HG02588 (cell line): Measurements from ENCODE around the gene MMEL1.
"Not testable (repeated sequence)": the region's sequence is repeated elsewhere in the genome, so short reads cannot be mapped to it uniquely, and the experiment has no call there.

Experiments
- ATAC-seq: cut with Tn5 transposase; IDR thresholded peaks from one replicate; pipeline ENCODE4 v1.9.1; 2021; ENCODE audit warnings: mild to moderate bottlenecking, moderate library complexity; ENCODE audit not compliant: unreplicated experiment

The MMEL1 gene, protein sequence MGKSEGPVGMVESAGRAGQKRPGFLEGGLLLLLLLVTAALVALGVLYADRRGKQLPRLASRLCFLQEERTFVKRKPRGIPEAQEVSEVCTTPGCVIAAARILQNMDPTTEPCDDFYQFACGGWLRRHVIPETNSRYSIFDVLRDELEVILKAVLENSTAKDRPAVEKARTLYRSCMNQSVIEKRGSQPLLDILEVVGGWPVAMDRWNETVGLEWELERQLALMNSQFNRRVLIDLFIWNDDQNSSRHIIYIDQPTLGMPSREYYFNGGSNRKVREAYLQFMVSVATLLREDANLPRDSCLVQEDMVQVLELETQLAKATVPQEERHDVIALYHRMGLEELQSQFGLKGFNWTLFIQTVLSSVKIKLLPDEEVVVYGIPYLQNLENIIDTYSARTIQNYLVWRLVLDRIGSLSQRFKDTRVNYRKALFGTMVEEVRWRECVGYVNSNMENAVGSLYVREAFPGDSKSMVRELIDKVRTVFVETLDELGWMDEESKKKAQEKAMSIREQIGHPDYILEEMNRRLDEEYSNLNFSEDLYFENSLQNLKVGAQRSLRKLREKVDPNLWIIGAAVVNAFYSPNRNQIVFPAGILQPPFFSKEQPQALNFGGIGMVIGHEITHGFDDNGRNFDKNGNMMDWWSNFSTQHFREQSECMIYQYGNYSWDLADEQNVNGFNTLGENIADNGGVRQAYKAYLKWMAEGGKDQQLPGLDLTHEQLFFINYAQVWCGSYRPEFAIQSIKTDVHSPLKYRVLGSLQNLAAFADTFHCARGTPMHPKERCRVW

DNA sequence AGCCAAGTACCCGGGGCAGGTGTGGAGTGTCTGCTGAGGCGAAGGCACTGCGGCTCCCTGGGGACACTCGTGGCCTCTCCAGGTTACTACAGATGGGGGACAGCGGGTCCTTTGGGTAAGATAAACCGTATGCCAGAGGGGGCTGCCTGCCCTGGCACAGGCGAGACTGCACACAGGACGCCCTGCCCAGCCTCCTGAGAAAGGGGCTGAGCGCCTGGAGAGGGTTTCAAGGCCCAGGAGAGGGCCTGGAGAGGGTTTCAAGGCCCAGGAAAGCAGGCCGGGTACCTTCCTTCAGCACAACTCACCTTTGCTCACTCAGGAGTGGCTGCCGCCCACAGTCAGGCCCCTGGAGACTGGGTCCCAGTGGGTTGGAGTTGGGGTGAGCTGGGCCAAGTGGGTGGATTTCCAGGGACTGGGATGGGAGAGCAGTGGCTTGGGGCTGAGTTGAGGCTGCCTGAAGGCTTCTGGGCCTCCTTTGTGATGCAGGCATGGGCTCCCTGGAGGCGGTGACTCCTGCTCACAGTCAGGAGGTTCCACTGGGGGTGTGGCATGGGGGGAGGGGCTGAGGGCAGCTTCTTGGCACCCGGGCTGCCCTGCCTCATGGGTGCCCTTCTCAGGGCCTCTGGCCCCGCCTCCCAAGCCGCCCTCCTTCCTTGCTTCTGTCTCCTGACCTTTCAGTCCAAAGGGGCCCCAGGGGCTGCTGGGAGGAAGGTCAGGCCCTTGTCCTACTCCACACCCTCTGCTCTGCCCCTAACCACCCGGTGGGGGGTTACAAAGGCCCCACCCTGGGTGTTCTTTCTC lies at the start of gene MMEL1:
Gene MMEL1 (minus strand): TSS at position 456 of the 801 bp plus-strand sequence. CDS start 3,532 bp downstream, outside the sequence.
- no peak for ATAC-seq

DNA sequence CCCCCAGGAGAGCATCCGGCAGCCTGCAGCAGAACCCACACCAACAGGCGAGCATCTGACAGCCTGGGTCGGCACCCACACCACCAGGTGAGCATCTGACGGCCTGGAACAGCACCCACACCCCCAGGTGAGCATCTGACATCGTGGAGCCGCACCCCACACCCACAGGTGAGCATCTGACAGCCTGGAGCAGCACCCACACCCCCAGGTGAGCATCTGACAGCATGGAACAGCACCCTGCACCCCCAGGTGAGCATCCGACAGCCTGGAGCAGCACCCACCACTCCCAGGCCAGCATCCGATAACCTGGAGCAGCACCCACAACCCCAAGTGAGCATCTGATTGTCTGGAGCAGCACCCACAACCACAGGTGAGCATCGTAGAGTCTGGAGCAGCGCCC lies 43.9 kb upstream of the MMEL1 start:
- ATAC-seq: not testable (repeated sequence)

DNA sequence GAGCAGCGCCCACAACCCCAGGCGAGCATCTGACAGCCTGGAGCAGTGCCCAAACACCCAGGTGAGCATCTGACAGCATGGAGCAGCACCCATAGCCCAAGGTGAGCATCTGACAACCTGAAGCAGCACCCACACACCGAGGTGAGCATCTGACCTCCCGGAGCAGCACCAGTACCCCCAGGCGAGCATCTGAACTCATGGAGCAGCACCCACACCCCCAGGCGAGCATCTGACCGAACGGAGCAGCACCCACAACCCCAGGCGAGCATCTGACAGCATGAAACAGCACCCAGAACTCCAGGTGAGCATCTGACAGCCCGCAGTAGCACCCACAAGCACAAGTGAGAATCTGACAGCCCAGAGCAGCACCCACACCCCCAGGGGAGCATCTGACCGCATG lies 38.8 kb upstream of the MMEL1 start:
- not testable (repeated sequence) for ATAC-seq

DNA sequence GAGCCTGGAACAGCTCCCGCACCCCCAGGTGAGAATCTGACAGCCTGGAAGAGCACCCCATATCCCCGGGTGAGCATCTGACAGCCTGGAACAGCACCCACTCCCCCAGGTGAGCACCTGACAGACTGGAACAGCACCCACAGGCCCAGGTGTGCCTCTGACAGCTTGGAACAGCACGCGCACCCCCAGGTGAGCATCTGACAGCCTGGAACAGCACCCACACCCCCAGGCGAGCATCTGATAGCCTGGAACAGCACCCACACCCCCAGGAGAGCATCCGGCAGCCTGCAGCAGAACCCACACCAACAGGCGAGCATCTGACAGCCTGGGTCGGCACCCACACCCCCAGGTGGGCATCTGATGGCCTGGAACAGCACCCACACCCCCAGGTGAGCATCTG lies 27.0 kb upstream of the MMEL1 start:
- not testable (repeated sequence) for ATAC-seq

DNA sequence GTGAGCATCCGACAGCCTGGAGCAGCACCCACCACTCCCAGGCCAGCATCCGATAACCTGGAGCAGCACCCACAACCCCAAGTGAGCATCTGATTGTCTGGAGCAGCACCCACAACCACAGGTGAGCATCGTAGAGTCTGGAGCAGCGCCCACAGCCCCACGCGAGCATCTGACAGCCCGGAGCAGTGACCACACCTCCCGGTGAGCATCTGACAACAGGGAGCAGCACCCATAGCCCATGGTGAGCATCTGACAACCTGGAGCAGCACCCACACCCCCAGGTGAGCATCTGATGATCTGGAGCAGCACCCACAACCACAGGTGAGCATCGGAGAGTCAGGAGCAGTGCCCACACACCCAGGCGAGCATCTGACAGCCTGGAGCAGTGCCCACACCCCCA lies 25.1 kb upstream of the MMEL1 start:
- ATAC-seq: not testable (repeated sequence)

DNA sequence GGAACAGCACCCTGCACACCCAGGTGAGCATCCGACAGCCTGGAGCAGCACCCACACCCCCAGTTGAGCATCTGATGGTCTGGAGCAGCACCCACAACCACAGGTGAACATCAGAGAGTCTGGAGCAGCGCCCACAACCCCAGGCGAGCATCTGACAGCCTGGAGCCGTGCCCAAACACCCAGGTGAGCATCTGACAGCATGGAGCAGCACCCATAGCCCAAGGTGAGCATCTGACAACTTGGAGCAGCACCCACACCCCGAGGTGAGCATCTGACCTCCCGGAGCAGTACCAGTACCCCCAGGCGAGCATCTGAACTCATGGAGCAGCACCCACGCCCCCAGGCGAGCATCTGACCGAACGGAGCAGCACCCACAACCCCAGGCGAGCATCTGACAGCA lies 24.3 kb upstream of the MMEL1 start:
- not testable (repeated sequence) for ATAC-seq

DNA sequence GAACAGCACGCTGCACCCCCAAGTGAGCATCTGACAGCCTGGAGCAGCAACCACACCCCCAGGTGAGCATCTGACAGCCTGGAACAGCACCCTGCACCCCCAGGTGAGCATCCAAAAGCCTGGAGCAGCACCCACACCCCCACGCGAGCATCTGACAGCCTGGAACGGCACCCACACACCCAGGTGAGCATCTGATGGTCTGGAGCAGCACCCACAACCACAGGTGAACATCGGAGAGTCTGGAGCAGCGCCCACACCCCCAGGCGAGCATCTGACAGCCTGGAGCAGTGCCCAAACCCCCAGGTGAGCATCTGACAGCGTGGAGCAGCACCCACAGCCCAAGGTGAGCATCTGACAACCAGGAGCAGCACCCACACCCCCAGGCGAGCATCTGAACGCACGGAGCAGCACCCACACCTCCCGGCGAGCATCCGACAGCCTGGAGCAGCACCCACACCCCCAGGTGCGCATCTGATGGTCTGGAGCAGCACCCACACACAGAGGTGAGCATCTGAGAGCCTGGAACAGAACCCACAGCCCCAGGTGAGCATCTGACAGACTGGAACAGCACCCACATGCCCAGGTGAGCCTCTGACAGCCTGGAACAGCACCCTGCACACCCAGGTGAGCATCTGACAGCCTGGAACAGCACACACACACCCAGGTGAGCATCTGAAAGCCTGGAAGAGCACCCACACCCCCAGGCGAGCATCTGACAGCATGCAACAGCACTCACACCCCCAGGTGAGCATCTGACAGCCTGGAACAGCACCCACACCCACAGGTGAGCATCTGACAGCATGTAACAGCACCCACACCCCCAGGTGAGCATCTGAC lies 23.0 kb upstream of the MMEL1 start:
- not testable (repeated sequence) for ATAC-seq

DNA sequence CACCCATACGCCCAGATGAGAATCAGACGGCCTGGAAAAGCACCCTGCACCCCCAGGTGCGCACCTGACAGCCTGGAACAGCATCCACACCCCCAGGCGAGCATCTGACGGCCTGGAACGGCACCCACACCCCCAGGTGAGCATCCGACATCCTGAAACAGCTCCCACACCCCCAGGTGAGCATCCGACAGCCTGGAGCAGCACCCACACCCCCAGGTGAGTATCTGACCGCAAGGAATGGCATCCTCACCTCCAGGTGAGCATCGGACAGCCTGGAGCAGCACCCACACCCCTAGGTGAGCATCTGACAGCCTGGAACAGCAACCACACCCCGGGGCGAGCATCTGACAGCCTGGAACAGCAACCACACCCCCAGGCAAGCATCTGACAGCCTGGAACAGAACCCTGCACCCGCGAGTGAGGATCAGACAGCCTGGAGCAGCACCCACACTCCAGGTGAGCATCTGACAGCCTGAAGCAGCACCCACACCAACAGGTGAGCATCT lies 21.7 kb upstream of the MMEL1 start:
- not testable (repeated sequence) for ATAC-seq

DNA sequence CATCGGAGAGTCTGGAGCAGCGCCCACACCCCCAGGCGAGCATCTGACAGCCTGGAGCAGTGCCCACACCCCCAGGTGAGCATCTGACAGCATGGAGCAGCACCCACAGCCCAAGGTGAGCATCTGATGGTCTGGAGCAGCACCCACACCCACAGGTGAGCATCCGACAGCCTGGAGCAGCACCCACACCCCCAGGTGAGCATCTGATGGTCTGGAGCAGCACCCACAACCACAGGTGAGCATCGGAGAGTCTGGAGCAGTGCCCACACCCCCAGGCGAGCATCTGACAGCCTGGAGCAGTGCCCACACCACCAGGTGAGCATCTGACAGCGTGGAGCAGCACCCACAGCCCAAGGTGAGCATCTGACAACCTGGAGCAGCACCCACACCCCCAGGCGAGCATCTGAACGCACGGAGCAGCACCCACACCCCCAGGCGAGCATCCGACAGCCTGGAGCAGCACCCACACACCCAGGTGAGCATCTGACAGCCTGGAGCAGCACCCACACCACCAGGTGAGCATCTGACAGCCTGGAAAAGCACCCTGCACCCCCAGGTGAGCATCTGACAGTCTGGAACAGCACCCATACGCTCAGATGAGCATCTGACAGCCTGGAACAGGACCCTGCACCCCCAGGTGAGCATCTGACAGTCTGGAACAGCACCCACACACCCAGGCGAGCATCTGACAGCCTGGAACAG lies 21.1 kb upstream of the MMEL1 start:
- ATAC-seq: not testable (repeated sequence)

DNA sequence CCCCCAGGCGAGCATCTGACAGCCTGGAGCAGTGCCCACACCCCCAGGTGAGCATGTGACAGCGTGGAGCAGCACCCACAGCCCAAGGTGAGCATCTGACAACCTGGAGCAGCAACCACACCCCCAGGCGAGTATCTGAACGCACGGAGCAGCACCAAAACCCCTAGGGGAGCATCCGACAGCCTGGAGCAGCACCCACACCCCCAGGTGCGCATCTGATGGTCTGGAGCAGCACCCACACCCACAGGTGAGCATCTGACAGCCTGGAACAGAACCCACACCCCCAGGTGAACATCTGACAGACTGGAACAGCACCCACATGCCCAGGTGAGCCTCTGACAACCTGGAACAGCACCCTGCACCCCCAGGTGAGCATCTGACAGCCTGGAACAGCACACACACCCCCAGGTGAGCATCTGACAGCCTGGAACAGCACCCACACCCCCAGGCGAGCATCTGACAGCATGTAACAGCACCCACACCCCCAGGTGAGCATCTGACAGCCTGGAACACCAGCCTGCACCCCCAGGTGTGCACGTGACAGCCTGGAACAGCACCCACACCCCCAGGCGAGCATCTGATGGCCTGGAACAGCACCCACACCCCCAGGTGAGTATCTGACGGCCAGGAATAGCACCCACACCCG lies 20.2 kb upstream of the MMEL1 start:
- not testable (repeated sequence) for ATAC-seq

DNA sequence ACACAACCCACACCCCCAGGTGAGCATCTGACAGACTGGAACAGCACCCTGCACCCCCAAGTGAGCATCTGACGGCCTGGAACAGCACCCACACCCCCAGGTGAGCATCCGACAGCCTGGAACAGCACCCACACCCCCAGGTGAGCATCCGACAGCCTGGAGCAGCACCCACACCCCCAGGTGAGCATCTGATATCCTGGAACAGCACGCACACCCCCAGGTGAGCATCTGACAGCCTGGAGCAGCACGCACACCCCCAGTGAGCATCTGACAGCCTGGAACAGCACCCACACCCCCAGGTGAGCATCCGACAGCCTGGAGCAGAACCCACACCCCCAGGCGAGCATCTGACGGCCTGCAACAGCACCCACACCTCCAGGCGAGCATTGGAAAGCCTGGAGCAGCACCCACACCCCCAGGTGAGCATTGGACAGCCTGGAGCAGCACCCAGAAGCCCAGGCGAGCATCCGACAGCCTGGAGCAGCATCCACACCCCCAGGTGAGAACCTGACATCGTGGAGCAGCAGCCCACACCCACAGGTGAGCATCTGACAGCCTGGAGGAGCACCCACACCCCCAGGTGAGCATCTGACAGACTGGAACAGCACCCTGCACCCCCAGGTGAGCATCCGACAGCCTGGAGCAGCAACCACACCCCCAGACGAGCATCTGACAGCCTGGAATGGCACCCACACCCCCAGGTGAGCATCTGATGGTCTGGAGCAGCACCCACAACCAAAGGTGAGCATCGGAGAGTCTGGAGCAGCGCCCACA lies 19.5 kb upstream of the MMEL1 start:
- ATAC-seq: not testable (repeated sequence)

DNA sequence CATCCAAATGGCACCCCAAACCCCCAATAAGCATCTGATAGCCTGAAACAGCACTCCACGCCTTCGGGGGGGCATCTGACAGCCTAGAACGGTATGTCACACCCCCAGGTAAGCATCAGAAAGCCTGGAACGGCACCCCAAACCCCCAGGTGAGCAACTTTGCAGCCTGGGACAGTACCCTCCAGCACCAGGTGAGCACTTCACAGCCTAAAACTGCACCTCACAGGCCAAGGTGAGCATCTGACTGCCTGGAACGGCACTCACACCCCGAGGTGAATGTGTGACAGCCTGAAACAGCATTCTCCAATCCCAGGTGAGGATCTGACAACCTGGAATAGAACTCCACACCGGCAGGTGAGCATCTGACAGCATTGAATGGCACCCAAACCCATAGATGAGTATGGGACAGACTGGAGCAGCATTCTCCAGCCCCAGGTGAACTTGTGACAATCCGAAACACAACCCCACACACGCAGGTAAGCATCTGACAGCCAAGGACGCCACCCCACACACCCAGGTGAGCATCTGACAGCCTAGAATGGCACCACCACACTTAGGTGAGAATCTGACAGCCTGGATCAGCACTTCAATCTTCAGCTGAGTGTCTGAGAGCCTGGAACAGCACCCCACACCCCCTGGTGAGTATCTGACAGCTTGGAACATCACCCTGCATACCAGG lies 18.3 kb upstream of the MMEL1 start:
- ATAC-seq: no peak

DNA sequence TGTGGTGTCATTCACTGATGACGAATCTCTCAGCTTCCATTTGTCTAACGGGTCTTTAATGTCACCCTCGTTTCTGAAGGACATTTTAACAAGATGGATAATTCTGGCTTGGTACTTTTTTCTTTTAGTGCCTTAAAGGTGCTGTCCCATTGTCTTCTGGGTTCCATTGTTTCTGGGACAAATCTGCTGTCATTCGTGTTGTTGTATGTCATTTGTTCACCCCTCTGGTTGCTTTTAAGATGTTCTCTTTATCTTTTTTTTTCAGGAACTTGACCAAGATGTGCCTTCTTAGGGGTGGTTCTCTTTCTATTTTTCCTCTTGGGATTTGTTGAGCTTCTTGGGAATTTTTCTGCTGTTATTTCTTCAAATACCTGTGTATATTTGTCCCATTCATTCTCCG lies 14.0 kb upstream of the MMEL1 start:
- no peak for ATAC-seq

DNA sequence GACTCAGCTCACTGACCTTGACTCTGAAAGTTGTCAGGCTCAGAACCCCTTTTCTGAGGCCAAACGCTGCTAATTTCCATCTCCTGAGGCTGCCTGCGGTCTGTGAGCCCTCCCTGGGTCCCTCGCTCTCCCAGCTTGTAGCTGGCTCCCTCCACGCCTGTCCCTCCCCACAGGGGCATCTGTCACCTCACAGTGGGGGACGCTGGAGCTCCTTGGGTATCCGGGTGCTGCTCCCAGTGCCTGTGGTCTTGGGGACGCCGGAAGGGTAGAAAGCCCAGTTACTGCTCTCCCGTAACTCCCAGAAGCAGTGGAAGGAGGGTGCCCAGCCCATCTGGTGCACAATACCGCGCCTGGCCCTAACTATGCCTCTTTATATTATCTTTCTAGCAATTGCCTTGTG lies 13.0 kb upstream of the MMEL1 start:
- ATAC-seq: no peak

DNA sequence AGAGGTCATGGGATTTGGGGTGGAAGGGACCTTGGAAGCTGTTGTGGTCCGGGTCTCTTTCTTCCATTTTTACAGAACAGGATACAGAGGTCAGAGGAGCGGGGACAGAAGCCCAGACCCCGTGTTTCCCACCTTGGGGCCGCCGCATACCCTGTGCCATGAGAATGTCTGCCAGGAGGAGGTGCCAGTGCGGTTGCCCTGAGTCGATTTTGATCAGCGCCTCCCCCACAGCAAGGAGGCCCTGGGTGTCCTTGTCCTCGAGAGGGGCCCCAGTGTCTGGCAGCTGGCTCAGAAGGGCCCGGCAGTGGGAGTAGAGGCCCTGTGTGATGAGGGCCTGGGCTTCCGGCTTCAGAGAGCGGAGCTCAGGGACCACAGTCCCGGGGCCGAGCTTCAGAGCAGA lies 12.3 kb upstream of the MMEL1 start:
- no peak for ATAC-seq

DNA sequence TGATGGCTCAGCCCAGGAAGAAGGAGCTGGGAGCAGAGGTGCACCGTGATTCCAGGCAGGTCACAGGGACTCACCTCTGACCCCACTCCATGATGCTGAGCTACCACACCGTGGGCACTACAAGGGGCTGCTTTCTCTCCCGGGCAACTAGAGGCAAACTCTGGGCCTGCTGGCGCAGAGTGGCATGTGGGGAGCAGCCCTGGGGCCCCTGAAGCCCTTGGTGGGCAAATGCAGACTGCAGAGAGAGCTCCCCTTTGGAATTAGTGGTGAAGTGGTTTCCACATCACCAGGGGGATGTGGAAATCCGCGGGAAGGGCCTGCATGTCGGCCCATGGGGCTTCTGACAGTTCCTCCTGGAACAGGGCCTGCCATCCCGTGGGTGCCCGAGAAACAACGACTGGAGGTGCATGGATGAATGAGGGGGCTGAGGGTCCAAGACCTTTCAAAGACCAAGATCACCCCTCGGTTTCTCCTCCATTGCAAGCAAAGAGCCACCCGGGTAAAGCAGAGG lies 11.8 kb upstream of the MMEL1 start:
- ATAC-seq: no peak

DNA sequence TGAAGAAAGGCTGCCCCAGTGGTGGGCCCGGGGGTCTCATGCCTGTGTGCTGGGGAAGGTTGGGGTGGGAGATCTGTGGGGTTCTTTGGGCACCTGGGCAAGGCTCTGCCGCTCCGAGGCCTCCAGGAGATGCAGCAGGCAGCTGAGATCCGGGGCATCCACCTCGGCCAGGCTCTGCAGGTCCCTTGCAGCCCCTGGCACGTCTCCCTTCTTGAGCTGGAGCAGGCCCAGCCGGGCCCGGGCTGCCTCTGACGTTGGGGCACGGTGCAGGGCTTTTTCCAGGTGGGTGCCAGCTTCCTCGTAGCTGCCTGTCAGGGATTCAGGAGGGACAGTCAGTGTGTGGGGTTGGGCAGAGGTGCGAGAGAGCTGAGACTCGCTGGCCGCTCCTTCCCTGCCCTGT lies 11.4 kb upstream of the MMEL1 start:
- ATAC-seq: no peak
